Neural cell (in vitro differentiated cells): ENCODE data around the gene STK32B. TPM values are rescaled to one million over a fixed set of nuclear protein-coding genes. Genes with fewer than 3 reads are reported as not detected.

Source experiments
- H2AFZ ChIP-seq: fragments of 200-600, 300-800 bp; sonication (generic), shearing (Covaris generic); 2 replicates; pipeline ENCODE4 v1.6.0; 2014; ENCODE audit warnings: low read depth, mild to moderate bottlenecking, antibody characterized with exemption, low read length, moderate library complexity
- H3F3A ChIP-seq: fragments of 200-600 bp; shearing (Covaris generic); 2 replicates; pipeline ENCODE4 v1.6.1; 2016; ENCODE audit warnings: mild to moderate bottlenecking, moderate library complexity, mixed read lengths, antibody characterized with exemption, low read length; ENCODE audit not compliant: insufficient read depth, poor library complexity, severe bottlenecking
- H3K27ac ChIP-seq: fragments of 200-600, 300-800 bp; sonication (generic), shearing (Covaris generic); 2 replicates; pipeline ENCODE4 v1.5.1; 2014; ENCODE audit warnings: mild to moderate bottlenecking, low read length, moderate library complexity
- H3K27me3 ChIP-seq: fragments of 300-800, 200-600 bp; sonication (generic), shearing (Covaris generic); 2 replicates; pipeline ENCODE4 v1.6.0; 2014; ENCODE audit warnings: mild to moderate bottlenecking, low read depth, low read length, moderate library complexity; ENCODE audit not compliant: insufficient read depth
- H3K36me3 ChIP-seq: fragments of 300-800, 200-600 bp; sonication (generic), shearing (Covaris generic); 2 replicates; pipeline ENCODE4 v1.5.1; 2014; ENCODE audit warnings: mild to moderate bottlenecking, antibody characterized with exemption, low read length, moderate library complexity; ENCODE audit not compliant: insufficient read depth
- H3K4me2 ChIP-seq: fragments of 300-800, 200-600 bp; sonication (generic), shearing (Covaris generic); 2 replicates; pipeline ENCODE4 v1.6.0; 2014; ENCODE audit warnings: mild to moderate bottlenecking, low read length
- H3K4me3 ChIP-seq: fragments of 300-800, 200-600 bp; sonication (generic), shearing (Covaris generic); 2 replicates; pipeline ENCODE4 v1.5.1; 2014; ENCODE audit warnings: mild to moderate bottlenecking, low read length, moderate library complexity
- H3K79me2 ChIP-seq: fragments of 200-600 bp; shearing (Covaris generic); replicated peaks from 2 replicates; pipeline ENCODE4 v1.6.0; 2014; ENCODE audit warnings: mild to moderate bottlenecking, low read length, moderate library complexity; ENCODE audit not compliant: insufficient read depth
- H3K9ac ChIP-seq: fragments of 300-800, 200-600 bp; sonication (generic), shearing (Covaris generic); 2 replicates; pipeline ENCODE4 v1.6.1; 2016; ENCODE audit warnings: mild to moderate bottlenecking, low read length, mixed read lengths
- H3K9me2 ChIP-seq: fragments of 200-600 bp; shearing (Covaris generic); 2 replicates; pipeline ENCODE4 v1.6.1; 2016; ENCODE audit warnings: mild to moderate bottlenecking, low read length, mixed read lengths; ENCODE audit not compliant: insufficient read depth
- H3K9me3 ChIP-seq: fragments of 200-600, 300-800 bp; sonication (generic), shearing (Covaris generic); 2 replicates; pipeline ENCODE4 v1.6.1; 2016; ENCODE audit warnings: mild to moderate bottlenecking, mixed run types, low read length, moderate library complexity, mixed read lengths
- H4K20me1 ChIP-seq: fragments of 200-600 bp; shearing (Covaris generic); 2 replicates; pipeline ENCODE4 v1.6.1; 2016; ENCODE audit warnings: mild to moderate bottlenecking, mixed run types; ENCODE audit not compliant: insufficient read depth
- CTCF ChIP-seq: fragments of 450-650 bp; IDR thresholded peaks from 2 replicates; pipeline ENCODE4 v1.5.1; 2014; ENCODE audit warnings: antibody characterized with exemption, mild to moderate bottlenecking, moderate library complexity; ENCODE audit not compliant: poor library complexity, severe bottlenecking
- EP300 ChIP-seq: fragments of 450-650 bp; conservative IDR thresholded peaks from 2 replicates; pipeline ENCODE4 v1.6.1; 2014; ENCODE audit warnings: antibody characterized with exemption, mild to moderate bottlenecking, moderate library complexity; ENCODE audit not compliant: poor library complexity, severe bottlenecking
- EZH2 ChIP-seq: fragments of 200-600, 300-800 bp; shearing (Covaris generic), sonication (generic); IDR thresholded peaks from 2 replicates; pipeline ENCODE4 v1.6.1; 2014; ENCODE audit warnings: antibody characterized with exemption, low read length, borderline replicate concordance, mild to moderate bottlenecking; ENCODE audit not compliant: insufficient read depth, poor library complexity, severe bottlenecking
- MXI1 ChIP-seq: fragments of 450-650 bp; conservative IDR thresholded peaks from 2 replicates; pipeline ENCODE4 v1.6.1; 2014; ENCODE audit warnings: antibody characterized with exemption, mild to moderate bottlenecking; ENCODE audit not compliant: poor library complexity, severe bottlenecking
- POLR2AphosphoS5 ChIP-seq: IDR thresholded peaks from 2 replicates; pipeline ENCODE4 v1.6.1; 2012
- RAD21 ChIP-seq: fragments of 450-650 bp; conservative IDR thresholded peaks from 2 replicates; pipeline ENCODE4 v1.6.1; 2014; ENCODE audit warnings: antibody characterized with exemption, mild to moderate bottlenecking, moderate library complexity
- SMC3 ChIP-seq: fragments of 450-650 bp; conservative IDR thresholded peaks from 2 replicates; pipeline ENCODE4 v1.6.1; 2014; ENCODE audit warnings: antibody characterized with exemption, mild to moderate bottlenecking, moderate library complexity; ENCODE audit not compliant: poor library complexity
- TAF1 ChIP-seq: IDR thresholded peaks from 2 replicates; pipeline ENCODE4 v1.6.1; 2012; ENCODE audit warnings: low read depth
- polyA plus RNA-seq: library from polyadenylated mRNA; depleted of rRNA; stranded (reverse); fragments of >200 nt; gene quantifications from 2 replicates; pipeline ENCODE4 v1.2.3, GENCODE V29; 2014
- TF ChIP-seq, protein P1 (sequence below): IDR thresholded peaks from 2 replicates; pipeline ENCODE4 v1.6.1; 2012; ENCODE audit warnings: borderline replicate concordance

STK32B gene
- polyA plus RNA-seq, 1 donor from 2014 or later, result 42.8 TPM

- no peak for TF ChIP-seq RAD21
- no peak for TF ChIP-seq MXI1
- no peak for TF ChIP-seq SMC3
- TF ChIP-seq, protein P1, sequence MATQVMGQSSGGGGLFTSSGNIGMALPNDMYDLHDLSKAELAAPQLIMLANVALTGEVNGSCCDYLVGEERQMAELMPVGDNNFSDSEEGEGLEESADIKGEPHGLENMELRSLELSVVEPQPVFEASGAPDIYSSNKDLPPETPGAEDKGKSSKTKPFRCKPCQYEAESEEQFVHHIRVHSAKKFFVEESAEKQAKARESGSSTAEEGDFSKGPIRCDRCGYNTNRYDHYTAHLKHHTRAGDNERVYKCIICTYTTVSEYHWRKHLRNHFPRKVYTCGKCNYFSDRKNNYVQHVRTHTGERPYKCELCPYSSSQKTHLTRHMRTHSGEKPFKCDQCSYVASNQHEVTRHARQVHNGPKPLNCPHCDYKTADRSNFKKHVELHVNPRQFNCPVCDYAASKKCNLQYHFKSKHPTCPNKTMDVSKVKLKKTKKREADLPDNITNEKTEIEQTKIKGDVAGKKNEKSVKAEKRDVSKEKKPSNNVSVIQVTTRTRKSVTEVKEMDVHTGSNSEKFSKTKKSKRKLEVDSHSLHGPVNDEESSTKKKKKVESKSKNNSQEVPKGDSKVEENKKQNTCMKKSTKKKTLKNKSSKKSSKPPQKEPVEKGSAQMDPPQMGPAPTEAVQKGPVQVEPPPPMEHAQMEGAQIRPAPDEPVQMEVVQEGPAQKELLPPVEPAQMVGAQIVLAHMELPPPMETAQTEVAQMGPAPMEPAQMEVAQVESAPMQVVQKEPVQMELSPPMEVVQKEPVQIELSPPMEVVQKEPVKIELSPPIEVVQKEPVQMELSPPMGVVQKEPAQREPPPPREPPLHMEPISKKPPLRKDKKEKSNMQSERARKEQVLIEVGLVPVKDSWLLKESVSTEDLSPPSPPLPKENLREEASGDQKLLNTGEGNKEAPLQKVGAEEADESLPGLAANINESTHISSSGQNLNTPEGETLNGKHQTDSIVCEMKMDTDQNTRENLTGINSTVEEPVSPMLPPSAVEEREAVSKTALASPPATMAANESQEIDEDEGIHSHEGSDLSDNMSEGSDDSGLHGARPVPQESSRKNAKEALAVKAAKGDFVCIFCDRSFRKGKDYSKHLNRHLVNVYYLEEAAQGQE, result no peak
- no peak for TF ChIP-seq CTCF
- TF ChIP-seq EP300, result no peak
- TF ChIP-seq TAF1, result no peak
- TF ChIP-seq POLR2AphosphoS5, result no peak
- no peak for TF ChIP-seq EZH2
- H3K9me3 ChIP-seq, result no peaks in the 10 kb centered on the region
- no peak overlapping the region for H2AFZ ChIP-seq
- no peak overlapping the region for H3K27ac ChIP-seq
- H3K9me2 ChIP-seq, result no peaks in the 10 kb centered on the region
- no peaks in the 10 kb centered on the region for H3K79me2 ChIP-seq
- no peak overlapping the region for H3K4me2 ChIP-seq
- H3F3A ChIP-seq, result no peaks in the 10 kb centered on the region
- no peaks in the 10 kb centered on the region for H4K20me1 ChIP-seq
- H3K36me3 ChIP-seq, result no peaks in the 10 kb centered on the region
- H3K27me3 ChIP-seq, result no peaks in the 10 kb centered on the region
- no peak overlapping the region for H3K4me3 ChIP-seq
- no peak overlapping the region for H3K9ac ChIP-seq
Observed at GRCh38 chr4:5019796-5020195, 31.5 kb upstream of the STK32B start.

DNA sequence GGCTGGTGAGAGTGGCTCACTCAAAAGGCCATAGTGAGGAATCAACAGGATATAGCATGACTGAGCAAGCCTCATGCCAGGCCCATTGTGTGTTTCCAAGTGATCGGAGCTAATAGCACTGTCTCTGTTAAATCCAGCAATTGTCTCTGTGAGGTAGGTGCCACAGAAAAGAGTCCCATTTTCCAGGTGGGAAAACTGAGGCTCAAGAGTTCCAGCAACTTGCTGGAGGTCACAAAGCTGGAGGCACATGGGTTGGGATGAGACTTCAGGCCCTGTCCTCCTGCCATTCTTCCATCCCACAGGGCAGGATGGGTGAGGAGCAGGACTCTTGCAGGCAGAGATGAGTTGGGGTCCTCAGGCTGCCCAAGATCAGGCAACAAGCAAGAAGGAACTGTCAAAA, 30.9 kb upstream of the STK32B start:
- H3K4me2 ChIP-seq, result no peak overlapping the region
- H3K36me3 ChIP-seq, result no peaks in the 10 kb centered on the region
- H3K9me2 ChIP-seq, result no peaks in the 10 kb centered on the region
- no peaks in the 10 kb centered on the region for H3K9me3 ChIP-seq
- H3K27me3 ChIP-seq, result no peaks in the 10 kb centered on the region
- no peaks in the 10 kb centered on the region for H4K20me1 ChIP-seq
- H2AFZ ChIP-seq, result no peak overlapping the region
- H3K27ac ChIP-seq, result no peak overlapping the region
- TF ChIP-seq SMC3 (no peak), TAF1 (no peak), MXI1 (no peak)
- no peaks in the 10 kb centered on the region for H3K79me2 ChIP-seq
- no peaks in the 10 kb centered on the region for H3F3A ChIP-seq
- no peak overlapping the region for H3K4me3 ChIP-seq
- no peak overlapping the region for H3K9ac ChIP-seq

GRCh38 chr4:5021546-5021945, 29.7 kb upstream of the STK32B start:
- no peaks in the 10 kb centered on the region for H3K79me2 ChIP-seq
- H3K9ac ChIP-seq, result no peak overlapping the region
- H3K27me3 ChIP-seq, result no peaks in the 10 kb centered on the region
- H3K4me3 ChIP-seq, result no peak overlapping the region
- H3K9me2 ChIP-seq, result no peaks in the 10 kb centered on the region
- no peak for TF ChIP-seq RAD21
- TF ChIP-seq POLR2AphosphoS5, result no peak
- TF ChIP-seq TAF1, result no peak
- TF ChIP-seq, protein P1, result no peak
- no peak for TF ChIP-seq SMC3
- no peak for TF ChIP-seq MXI1
- TF ChIP-seq EP300, result no peak
- H4K20me1 ChIP-seq, result no peaks in the 10 kb centered on the region
- H3K36me3 ChIP-seq, result no peaks in the 10 kb centered on the region
- H3K9me3 ChIP-seq, result no peaks in the 10 kb centered on the region
- no peak overlapping the region for H3K4me2 ChIP-seq
- H3K27ac ChIP-seq, result no peak overlapping the region
- no peak overlapping the region for H2AFZ ChIP-seq
- H3F3A ChIP-seq, result no peaks in the 10 kb centered on the region
